D721Med (cell line): ENCODE measurements around the gene PHTF1.

Experiments used
- DNase-seq: peaks from one replicate; pipeline ENCODE4 v3.0.0; 2011; ENCODE audit warnings: low spot score; ENCODE audit not compliant: insufficient read length
- FAIRE-seq: peaks from 2 replicates; lab custom pipeline; 2011; peaks lifted over from hg19 to GRCh38; lab: Jason Lieb, UNC
- TF ChIP-seq, protein P1 (sequence below): IDR thresholded peaks from 2 replicates; pipeline ENCODE4 v1.5.1; 2012; ENCODE audit warnings: mild to moderate bottlenecking, control low read depth; ENCODE audit not compliant: insufficient read depth; ENCODE audit errors: missing control alignments

Gene PHTF1

GRCh38 chr1:113657556-113658063 lies 101.7 kb downstream of the PHTF1 start:
- FAIRE-seq (no peak), DNase-seq (no peak)
- TF ChIP-seq, protein P1, sequence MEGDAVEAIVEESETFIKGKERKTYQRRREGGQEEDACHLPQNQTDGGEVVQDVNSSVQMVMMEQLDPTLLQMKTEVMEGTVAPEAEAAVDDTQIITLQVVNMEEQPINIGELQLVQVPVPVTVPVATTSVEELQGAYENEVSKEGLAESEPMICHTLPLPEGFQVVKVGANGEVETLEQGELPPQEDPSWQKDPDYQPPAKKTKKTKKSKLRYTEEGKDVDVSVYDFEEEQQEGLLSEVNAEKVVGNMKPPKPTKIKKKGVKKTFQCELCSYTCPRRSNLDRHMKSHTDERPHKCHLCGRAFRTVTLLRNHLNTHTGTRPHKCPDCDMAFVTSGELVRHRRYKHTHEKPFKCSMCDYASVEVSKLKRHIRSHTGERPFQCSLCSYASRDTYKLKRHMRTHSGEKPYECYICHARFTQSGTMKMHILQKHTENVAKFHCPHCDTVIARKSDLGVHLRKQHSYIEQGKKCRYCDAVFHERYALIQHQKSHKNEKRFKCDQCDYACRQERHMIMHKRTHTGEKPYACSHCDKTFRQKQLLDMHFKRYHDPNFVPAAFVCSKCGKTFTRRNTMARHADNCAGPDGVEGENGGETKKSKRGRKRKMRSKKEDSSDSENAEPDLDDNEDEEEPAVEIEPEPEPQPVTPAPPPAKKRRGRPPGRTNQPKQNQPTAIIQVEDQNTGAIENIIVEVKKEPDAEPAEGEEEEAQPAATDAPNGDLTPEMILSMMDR, result no peak

DNA sequence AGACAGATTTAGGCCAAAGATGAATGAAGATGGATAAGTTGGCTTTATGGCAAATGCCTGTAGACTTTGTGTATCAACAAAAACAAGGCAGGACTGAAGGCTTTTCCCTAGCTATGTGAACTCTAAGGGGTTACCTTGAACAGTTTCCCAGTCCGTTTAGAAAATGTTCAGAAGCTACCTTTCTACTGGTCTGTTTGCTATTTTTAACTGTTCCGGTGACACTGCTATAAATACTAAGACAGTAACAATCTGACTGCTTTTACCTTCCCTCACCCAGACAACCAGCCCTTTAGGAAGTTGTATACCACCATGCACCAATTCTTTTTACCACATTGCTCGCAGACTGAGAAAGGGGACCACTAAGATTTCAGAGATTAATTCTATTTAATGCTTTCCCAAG lies 102.2 kb downstream of the PHTF1 start:
- FAIRE-seq, result no peak
- TF ChIP-seq, protein P1, result no peak
- no peak for DNase-seq

DNA sequence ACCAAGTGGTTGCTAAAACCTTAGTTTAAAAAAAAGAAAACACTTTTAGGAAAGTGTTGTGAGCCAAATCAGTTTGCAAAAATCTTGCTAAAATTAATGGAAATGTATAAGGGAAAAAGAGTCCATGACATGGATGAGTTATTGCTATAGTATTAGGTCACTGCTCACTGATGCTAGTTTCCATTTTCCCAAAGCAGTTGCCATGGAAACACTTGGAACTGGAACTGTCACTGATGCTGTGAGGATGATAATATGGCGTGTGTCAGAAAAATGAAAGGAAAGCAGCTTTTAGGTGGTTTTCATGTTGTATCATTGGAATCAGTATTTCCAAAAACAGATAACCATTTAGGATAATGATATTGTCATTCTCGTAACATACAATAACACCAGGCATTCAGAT lies 104.4 kb downstream of the PHTF1 start:
- DNase-seq, result no peak
- FAIRE-seq, result no peak

GRCh38 chr1:113653741-113654140 lies 105.5 kb downstream of the PHTF1 start:
- TF ChIP-seq, protein P1, result no peak
- FAIRE-seq (no peak), DNase-seq (no peak)

More for the DNA sequence above, 104.4 kb downstream of the PHTF1 start:
- TF ChIP-seq, protein P1, result no peak

DNA sequence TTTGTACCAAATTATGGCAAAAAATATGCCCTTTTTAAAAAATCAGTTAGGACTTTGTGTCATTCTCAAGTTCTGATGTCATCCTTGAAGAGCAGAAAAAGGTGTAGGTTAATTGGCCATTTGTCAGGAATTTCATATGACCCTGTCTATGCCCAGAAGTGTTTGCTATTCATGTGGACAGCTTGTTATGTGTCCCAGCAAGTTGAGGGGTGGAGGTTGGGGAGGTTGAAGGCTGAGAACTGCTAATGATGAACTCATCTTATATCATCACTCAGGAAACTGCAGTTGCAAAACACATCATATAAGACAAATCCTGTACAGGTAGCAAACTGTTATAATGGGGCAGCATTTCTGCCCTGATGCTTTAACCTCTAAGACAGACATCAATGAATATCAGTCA lies 106.5 kb downstream of the PHTF1 start:
- TF ChIP-seq, protein P1, result no peak
- DNase-seq, result no peak
- no peak for FAIRE-seq

DNA sequence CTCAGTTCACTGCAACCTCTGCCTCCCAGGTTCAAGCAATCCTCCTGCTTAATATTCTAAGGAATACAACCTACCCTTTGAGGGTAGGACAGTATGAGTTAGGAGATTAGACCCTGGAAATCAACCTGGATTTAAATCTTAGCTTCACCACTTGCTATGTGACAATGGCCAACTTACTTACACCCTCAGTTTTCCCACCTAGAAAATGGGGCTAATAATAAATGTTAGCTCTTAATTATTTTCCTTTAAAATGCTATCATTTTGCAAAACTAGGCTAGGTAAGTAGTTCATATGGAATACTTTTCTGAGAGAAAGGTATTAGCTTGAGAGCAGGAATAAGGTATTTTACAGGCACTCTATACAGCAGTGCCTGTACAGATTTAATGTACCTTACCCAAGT lies 110.8 kb downstream of the PHTF1 start:
- FAIRE-seq, result no peak
- TF ChIP-seq, protein P1, result no peak
- no peak for DNase-seq

DNA sequence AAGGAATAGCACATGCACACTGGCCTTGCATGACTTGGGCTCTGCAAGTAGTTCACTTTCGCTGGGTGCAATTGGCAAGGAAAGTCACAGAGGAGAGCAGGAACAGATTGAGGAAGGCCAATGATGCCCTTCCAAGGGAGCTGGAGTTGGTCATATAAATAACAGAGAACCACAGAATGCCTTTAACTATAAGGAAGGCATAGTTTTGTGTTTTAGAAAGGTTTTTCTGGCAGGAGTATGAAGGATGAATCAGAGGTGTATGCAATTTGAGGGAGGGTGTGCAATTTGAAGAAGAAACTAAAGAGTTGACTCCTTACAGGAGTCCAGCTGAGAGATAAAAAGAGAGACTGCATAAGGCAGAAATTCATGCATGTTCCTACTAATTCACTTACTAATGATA lies 112.1 kb downstream of the PHTF1 start:
- TF ChIP-seq, protein P1, result no peak
- DNase-seq, result no peak
- no peak for FAIRE-seq
